Hematopoietic multipotent progenitor cell treated with erythropoietin and hydrocortisone succinate and interleukin-3 and kit ligand, for 17 days (in vitro differentiated cells): ENCODE data around the gene ZBTB4.

Source experiments
- DNase-seq: peaks from one replicate; pipeline ENCODE4 v3.0.0-alpha.2; 2015; ENCODE audit warnings: low spot score

The ZBTB4 gene

DNA sequence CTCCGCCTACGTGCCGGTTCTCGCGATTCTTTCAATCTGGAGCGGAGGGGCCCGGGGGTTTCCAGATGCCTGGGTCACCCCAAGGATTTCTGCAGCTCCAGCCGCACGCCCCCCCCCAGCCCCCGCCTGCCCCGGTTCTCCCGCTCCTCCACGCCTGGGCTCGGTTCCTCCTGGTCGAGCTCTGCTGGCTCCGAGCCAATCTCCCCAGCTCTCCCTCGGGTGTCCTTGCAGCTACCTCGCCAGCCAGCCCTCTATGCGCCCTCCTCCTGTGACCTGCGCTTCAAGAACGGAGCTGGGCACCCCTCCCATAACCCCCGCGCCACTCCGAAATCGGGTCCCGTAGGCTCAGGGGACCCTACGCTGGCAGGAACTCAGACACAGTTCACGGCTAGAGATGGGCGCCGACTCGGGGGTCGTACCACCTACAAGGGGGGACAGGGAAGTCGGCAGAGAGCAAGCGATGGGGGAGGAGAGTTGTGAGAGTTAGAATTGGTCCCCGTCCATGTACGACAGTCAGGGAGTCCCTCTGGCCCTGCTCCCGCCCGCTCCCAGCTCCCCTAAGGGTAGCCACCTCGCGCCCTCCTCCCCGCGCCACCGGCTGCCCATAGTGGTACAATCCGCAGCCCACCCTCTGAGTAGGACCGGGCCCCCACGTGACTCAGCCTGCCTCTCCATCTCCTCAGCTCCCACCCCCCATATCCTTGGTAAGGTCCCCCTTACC, 39.2 kb downstream of the ZBTB4 start:
- DNase-seq, result no peak

DNA sequence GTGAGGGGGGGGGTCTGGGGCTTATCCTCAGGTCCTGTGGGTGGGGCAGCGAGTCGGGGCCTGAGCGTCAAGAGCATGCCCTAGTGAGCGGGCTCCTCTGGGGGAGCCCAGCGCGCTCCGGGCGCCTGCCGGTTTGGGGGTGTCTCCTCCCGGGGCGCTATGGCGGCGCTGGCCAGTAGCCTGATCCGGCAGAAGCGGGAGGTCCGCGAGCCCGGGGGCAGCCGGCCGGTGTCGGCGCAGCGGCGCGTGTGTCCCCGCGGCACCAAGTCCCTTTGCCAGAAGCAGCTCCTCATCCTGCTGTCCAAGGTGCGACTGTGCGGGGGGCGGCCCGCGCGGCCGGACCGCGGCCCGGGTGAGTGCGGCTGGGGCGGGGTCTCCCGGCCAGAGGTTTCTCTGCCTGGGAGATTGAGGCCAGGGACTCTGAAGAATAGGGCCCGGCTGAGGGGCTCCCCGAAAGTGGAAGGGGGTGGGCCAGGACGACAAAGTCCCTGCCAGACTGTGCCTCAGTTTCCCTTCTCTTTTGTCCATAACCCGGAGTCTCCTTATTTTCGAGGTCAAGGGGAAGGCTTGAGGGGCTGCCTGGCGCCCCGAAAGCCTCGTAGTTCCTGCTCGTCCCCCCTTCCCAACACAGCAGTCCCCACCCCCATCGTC, 39.8 kb downstream of the ZBTB4 start, which contains the start of gene FGF11:
Gene FGF11, plus strand, starts transcription at position 51 of the 651 bp plus-strand sequence. Its CDS starts 109 bp downstream, at position 160.
- DNase-seq, result no peak

DNA sequence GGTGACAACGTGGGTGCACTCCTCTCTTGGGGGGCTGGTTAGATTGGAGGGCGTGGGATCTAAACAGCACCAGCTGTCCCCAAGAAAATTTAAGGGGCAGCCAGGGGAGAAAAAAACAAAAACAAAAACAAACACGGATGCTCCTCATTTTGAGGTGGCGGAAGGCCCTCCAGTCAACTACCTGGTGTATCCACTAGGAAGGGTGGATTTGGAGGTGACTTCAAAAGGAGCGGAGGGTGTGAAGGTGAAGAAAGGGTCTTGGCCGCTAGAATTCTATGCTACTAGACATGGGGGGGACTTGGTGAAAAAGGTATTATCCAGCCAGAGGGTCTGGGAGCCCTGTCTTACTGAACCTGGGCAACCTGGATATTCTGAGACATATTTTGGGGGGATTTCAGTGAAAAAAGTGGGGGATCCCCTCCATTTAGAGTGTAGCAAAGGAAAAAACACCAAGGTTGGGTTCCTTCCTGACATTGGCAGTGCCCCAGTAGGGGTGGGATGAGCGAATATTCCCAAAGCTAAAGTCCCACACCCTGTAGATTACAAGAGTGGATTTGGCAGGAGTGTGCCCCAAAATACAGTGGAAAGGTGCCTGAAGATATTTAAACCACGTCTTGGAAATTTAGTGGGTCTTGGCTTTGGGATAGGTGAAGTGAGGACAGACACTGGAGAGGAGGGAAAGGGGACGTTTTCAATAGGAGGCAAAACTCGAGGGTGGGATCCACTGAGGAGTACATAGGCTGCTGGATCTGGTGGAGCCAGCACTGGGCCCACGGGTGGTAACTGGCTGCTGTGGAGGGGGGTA, 40.6 kb downstream of the ZBTB4 start:
- DNase-seq, result no peak

DNA sequence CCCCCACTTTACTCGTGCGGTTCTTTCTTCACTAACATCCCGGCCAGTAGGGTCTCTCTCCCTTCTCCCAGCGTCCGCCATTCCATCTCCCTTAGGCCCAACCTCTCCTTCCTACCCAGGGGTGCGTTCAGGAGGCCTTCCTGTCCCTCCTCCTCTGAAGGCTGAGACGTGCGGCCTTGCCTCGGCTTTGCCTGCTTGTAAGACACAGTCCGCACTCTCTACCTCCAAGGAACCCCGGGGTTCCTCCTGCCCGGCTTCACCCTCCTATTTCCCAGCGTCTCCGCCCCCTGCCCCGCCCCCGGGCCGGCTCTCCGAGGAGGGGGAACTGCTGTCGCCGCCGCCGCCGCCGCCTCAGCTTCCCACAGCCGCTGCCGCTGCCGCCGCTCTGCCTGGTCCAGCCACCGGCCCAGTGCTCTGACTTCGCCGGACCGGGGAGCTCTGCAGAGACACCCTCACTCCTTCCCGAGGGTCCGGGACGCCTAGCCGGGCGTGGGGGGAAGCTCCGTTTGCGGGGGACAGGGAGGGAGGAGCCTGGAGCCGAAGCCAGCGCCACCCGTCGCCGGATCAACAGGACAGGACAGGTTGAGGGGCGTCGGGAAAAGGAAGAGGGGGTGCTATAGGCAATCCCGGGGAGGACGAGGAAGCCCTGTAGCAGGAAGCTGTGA, 41.3 kb downstream of the ZBTB4 start:
- DNase-seq, result no peak

DNA sequence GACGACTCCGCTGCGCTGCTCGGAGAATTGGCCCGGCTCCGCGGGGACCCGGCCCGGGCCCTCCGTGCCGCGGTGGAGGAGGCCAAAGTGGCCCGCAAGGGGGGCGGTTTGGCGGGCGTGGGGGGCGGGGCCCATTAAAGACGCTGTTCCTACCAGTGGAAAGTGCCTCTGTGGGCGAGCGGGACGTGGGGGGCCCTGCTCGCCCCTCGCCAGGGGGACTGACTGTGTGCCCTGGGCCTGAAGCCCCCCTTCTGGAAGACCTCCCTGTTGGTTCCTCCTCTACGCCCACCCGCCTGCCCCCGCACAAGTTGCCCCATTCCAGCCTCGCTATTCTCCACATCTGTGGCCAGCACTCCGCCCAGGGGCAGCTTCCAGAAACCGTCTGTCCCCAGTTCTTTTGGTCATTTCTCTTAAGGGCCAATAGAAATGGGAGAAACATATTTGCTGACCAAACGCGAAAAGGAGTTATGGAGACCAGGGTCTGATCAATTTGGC, 42.0 kb downstream of the ZBTB4 start:
- no peak for DNase-seq

DNA sequence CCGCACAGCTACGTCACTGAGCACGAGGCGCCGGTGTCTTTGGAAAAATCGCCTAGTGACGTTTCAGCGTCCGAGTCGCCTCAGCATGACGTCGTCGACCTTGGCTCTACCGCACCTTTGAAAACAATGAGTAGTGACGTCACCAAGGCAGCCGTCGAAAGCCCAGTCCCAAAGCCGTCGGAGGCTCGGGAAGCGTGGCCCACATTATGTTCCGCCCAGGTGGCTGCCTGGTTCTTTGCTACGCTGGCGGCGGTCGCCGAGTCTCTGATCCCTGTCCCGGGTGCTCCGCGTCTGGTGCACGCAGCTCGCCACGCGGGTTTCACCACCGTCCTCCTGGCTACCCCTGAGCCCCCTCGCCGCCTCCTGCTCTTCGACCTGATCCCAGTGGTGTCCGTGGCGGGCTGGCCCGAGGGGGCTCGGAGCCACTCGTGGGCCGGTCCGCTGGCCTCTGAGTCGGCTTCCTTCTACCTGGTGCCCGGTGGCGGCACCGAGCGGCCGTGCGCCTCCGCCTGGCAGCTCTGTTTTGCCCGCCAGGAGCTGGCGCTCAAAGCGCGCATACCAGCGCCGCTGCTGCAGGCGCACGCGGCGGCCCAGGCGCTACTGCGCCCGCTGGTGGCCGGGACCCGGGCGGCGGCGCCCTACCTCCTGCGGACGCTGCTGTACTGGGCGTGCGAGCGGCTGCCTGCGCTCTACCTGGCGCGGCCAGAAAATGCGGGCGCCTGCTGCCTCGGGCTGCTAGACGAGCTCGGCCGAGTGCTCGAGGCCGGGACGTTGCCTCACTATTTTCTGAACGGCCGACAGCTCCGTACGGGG, 42.7 kb downstream of the ZBTB4 start:
- peak; percentile 81 for DNase-seq

DNA sequence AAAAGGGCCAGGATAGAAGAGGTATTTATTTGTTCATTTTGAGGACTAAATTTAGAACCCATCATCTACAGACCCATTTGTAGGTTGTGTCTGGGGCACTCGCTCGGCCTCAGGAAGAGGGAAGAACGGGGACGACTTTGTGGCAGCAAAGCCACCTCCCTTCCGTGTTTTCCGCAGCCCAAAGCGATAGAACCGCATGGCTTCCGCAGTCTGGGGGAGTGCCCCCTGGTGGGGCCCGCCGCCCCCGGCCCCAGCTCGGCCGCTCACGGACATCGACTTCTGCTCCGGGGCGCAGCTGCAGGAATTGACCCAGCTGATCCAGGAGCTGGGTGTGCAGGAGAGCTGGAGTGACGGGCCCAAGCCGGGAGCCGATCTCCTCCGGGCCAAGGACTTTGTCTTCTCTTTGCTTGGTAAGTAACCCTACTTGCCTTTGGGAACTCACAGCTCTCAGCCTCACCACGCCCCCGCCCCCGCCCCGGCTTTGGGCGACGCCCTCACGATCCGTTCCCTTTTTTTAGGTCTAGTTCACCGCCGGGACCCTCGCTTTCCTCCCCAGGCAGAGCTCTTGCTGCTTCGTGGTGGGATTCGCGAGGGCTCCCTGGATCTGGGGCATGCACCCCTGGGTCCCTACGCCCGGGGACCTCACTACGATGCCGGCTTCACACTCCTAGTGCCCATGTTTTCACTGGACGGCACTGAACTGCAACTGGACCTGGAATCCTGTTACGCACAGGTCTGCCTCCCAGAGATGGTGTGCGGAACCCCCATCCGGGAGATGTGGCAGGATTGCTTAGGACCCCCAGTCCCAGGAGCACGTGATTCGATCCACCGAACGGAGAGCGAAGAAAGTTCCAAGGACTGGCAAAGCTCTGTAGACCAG, 43.5 kb downstream of the ZBTB4 start:
- peak; percentile 8 for DNase-seq

DNA sequence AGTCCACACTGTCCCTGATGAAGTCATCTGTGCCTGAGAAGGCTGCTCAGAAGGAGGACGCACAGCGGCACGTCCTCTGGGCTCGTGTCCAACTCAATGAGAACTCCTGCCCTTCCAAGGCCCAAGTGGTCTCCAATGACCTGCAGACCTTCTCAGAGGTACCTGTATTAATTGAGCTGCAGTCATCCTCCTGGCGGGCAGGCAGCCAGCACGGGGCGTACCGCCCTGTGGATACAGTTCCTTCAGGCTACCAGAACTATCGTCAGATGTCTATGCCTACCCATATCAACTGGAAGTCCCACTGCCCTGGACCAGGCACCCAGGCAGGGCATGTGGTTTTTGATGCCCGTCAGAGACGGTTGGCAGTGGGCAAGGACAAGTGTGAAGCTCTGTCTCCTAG, 47.1 kb downstream of the ZBTB4 start:
- no peak for DNase-seq

DNA sequence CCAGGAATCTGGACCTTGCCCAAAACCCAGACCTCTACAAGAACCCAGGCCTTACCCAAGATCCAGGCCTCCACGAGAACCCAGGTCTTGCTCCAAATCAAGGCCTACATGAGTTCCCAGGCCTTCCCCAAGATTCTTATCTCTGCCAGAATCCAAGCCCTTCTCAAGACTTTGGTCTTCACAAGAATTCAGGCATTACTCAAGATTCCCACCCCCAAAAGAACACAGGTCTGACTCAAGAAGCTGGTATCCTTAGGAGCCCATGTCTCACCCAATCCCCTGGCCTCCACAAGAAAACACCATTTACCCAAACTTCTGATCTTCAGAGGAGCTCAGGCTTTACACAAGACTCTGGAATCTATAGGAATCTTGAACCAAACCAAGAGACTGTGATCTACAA, 48.2 kb downstream of the ZBTB4 start:
- no peak for DNase-seq

DNA sequence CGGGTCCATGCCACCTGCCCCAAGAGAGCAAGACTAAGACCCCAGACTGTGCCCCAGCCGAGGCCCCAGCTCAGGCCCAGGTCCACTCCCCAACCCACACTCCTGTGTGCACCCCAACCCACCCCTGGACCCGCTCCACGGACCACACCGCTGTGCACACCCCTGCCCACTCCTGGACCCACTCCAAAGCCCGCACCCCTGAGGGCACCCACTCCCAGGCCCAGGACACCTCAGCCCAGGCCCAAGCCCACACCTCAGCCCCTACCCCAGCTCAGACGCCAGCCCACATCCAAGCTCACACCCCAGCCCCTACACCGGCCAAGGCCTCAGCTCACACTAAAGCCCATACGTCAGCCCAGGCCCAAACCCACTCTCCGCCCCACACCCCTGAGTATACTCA, 49.7 kb downstream of the ZBTB4 start:
- DNase-seq, result no peak

DNA sequence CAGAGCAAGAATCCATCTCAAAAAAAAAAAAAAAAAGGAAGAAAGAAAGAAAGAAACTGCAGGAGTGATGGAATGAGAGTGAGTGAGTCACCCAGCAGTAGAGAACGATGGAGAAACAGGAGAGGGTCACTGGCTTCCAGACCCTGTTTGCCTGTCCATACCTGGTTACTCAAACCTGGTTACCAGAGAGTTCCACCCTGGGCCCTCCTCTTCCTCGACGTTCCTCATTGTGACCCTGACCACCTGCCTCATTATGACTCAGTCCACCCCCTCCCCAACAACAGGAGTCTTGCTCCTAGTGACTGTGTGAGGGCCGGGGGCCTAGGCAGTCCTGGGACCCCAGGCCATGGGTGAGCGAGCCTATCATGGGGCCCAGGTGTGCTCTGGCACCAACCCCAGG, 50.9 kb downstream of the ZBTB4 start, which contains the start of gene SPEM3:
Gene SPEM3, plus strand, starts transcription at position 301 of the 400 bp plus-strand sequence. Its CDS starts 46 bp downstream, at position 347.
- no peak for DNase-seq

DNA sequence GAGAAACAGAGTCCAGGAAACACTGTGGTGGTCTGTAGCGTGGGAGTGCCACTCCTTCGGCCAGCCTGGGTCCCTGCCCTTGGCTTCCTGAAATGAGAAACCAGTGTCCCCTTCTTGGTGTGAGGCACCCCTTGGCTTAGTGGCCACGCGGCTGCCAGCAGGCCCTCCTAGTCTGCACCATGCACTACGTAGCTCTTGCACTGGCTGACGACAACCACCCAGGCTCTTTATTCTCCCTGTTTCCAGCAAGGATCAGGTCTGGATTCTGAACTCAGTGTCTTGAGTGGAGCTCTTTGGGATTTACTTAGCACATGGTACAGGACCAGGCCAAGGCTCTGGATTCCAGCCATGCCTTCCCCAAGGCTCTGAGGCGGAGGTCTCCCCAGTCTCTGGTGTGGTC, 51.9 kb downstream of the ZBTB4 start:
- DNase-seq, result no peak

DNA sequence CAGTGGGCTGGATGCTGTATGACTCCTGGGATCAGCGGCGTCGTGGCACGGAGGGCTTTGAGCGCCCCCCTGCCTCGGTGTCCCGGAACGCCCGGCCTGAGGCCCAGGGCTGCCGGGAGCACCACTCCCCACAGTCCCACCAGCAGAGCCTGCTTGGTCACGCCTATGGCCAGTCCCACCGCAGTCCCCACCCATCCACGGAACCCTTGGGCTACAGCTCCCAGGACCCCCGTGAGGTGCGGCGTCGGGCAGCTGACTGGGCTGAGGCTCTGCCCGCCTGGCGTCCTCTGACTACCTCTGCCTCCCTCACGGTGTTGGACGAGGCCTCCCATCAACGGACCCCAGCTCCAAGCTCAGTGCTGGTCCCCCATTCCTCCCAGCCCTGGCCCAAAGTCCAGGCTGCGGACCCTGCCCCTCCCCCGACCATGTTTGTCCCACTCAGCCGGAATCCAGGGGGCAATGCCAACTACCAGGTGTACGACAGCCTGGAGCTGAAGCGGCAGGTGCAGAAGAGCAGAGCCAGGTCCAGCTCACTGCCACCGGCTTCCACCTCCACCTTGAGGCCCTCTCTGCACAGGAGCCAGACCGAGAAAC, 52.4 kb downstream of the ZBTB4 start:
- DNase-seq, result no peak

DNA sequence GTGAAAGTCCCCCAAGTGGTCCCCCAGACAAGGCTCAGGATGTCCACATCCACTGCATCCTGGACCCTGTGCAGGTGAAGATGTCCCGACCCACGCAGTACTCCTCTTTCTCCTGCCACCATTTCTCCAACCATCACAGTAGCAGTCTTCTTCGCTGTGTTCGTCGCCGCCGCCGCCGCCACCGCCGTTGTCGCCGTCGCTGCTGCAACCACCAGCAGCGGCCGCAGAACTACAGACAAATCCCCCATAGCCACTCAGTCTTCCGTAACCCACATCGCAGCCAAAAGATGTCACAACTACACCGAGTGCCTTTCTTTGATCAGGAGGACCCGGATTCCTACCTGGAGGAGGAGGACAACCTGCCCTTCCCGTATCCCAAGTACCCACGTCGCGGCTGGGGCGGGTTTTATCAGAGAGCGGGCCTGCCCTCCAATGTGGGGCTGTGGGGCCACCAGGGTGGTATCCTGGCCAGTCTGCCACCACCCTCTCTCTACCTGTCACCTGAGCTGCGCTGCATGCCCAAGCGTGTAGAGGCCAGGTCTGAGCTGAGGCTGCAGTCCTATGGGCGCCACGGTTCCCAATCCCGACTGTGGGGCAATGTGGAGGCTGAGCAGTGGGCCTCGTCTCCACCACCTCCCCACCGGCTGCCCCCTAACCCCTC, 53.1 kb downstream of the ZBTB4 start:
- DNase-seq, result no peak

DNA sequence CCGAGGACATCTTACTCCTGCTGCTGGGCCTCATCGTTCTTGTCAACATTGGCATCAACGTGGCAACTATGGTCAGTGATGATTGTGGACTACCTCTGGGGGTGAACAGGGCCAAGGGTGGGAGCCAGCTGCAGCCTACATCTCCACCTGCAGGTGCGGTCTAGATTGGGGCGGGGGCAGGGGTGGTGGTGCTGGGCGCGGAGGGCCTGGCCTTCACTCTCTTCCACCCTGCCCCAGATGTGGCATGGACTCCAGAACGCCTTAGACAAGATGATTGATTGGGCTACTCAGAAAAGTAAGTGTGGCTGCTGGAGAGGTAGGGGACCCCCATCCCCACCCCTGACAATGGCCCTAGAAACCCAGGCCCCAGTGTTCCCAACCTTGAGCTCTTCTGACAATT, 53.7 kb downstream of the ZBTB4 start:
- DNase-seq, result no peak

DNA sequence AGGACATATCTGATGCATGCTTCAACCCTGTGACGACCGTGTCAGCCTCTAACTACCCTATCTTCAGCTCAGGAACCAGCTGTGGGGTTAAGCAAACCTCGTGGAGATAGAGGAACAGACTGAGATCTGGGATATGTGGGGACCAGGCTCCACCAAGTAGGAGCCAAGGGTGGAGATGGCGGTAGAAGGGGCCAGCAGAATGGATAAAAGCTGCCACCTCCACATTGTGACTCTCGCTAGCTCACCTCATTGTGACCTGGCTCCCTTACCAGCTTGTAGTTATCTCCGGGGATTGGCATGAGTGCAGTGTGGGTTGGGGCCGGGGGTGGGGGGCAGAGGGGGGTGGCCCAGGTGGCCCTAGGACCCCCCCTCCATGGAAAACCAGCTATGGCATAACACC, 54.1 kb downstream of the ZBTB4 start, which contains the start of gene SPEM2:
Gene SPEM2, plus strand, starts transcription at position 301 of the 400 bp plus-strand sequence. Its CDS starts 73 bp downstream, at position 374.
- no peak for DNase-seq

DNA sequence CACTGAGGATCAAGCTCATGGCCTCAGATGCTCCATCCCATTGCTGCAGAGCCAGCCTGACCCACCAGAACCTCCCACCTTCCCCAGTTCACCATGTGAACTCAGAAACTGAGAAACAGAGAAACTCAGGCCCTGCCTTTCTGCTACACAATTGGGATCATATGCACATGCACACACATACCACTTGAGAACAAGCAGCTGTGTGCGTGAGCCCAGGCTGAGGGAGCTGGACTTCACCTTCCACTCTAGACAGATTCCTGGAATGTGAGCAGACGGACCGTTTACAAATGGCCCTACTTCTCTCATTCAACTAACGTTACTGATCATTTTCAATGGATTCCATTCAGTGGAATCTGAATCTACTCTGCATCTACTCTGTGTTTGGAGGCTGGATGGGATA, 55.8 kb downstream of the ZBTB4 start:
- DNase-seq, result no peak

DNA sequence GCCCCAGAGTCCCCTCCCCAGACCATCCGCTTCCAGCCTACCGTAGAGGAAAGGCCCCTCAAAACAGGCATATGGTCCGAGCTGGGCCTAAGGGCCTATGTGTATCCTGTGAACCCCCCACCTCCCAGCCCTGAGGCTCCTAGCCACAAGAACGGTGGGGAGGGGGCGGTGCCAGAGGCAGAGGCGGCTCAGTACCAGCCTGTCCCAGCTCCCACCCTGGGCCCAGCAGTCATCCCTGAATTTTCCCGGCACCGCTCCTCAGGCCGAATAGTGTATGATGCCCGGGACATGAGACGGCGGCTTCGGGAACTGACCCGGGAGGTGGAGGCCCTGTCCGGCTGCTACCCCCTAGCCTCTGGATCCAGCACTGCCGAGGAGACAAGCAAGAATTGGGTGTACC, 58.2 kb downstream of the ZBTB4 start:
- no peak for DNase-seq
